ENCODE results near the gene RARS1.
"Not testable (repeated sequence)": the region's sequence is repeated elsewhere in the genome, so short reads cannot be mapped to it uniquely, and the experiment has no call there.

The RARS1 gene

GRCh38 chr5:168531987-168532864, 46.0 kb downstream of the RARS1 start:
- Histone ChIP-seq H3K27me3 (ENCODE audit: control insufficient read depth, insufficient read depth, low read length) (peaks cover 38% of the 10 kb centered on the region), H3K4me3 (ENCODE audit: low read length) (no peak overlapping the region), H3K9ac (ENCODE audit: low read length) (no peak overlapping the region), H3K36me3 (ENCODE audit: control insufficient read depth, insufficient read depth, low read length) (no peaks in the 10 kb centered on the region), H3K4me1 (ENCODE audit: control insufficient read depth, insufficient read depth, low read length) (peaks cover 3% of the 10 kb centered on the region), H3K9me3 (ENCODE audit: control insufficient read depth, low read length) (no peaks in the 10 kb centered on the region)

GRCh38 chr5:168534351-168534750, 48.1 kb downstream of the RARS1 start:
- H3K4me1 ChIP-seq (ENCODE audit: control insufficient read depth, insufficient read depth, low read length); H3K36me3 ChIP-seq (ENCODE audit: control insufficient read depth, insufficient read depth, low read length); H3K4me3 ChIP-seq (ENCODE audit: low read length); H3K9ac ChIP-seq (ENCODE audit: low read length); H3K9me3 ChIP-seq (ENCODE audit: control insufficient read depth, low read length): not testable (repeated sequence)
- peaks cover 24% of the 10 kb centered on the region for H3K27me3 ChIP-seq (ENCODE audit: control insufficient read depth, insufficient read depth, low read length)

GRCh38 chr5:168537176-168537575, 50.9 kb downstream of the RARS1 start:
- Histone ChIP-seq H3K27me3 (ENCODE audit: control insufficient read depth, insufficient read depth, low read length) (peaks cover 1% of the 10 kb centered on the region), H3K36me3 (ENCODE audit: control insufficient read depth, insufficient read depth, low read length) (no peaks in the 10 kb centered on the region), H3K4me3 (ENCODE audit: low read length) (no peak overlapping the region)

GRCh38 chr5:168549554-168549953, 63.3 kb downstream of the RARS1 start:
- Histone ChIP-seq H3K36me3 (ENCODE audit: control insufficient read depth, insufficient read depth, low read length) (no peaks in the 10 kb centered on the region), H3K4me3 (ENCODE audit: low read length) (no peak overlapping the region), H3K4me1 (ENCODE audit: control insufficient read depth, insufficient read depth, low read length) (no peaks in the 10 kb centered on the region), H3K9ac (ENCODE audit: low read length) (no peak overlapping the region), H3K27me3 (ENCODE audit: control insufficient read depth, insufficient read depth, low read length) (no peaks in the 10 kb centered on the region), H3K9me3 (ENCODE audit: control insufficient read depth, low read length) (no peaks in the 10 kb centered on the region)

More at GRCh38 chr5:168537176-168537575, 50.9 kb downstream of the RARS1 start:
- Histone ChIP-seq H3K4me1 (ENCODE audit: control insufficient read depth, insufficient read depth, low read length) (no peaks in the 10 kb centered on the region), H3K9ac (ENCODE audit: low read length) (no peak overlapping the region), H3K9me3 (ENCODE audit: control insufficient read depth, low read length) (no peaks in the 10 kb centered on the region)

GRCh38 chr5:168550656-168551055, 64.4 kb downstream of the RARS1 start:
- H3K4me3 ChIP-seq (ENCODE audit: low read length), result no peak overlapping the region

GRCh38 chr5:168552146-168552545, 65.9 kb downstream of the RARS1 start:
- H3K4me1 ChIP-seq (ENCODE audit: control insufficient read depth, insufficient read depth, low read length), result no peaks in the 10 kb centered on the region
- peaks cover 8% of the 10 kb centered on the region for H3K36me3 ChIP-seq (ENCODE audit: control insufficient read depth, insufficient read depth, low read length)
- H3K9ac ChIP-seq (ENCODE audit: low read length), result no peak overlapping the region
- H3K9me3 ChIP-seq (ENCODE audit: control insufficient read depth, low read length), result no peaks in the 10 kb centered on the region
- H3K4me3 ChIP-seq (ENCODE audit: low read length), result no peak overlapping the region
- no peaks in the 10 kb centered on the region for H3K27me3 ChIP-seq (ENCODE audit: control insufficient read depth, insufficient read depth, low read length)

More at GRCh38 chr5:168550656-168551055, 64.4 kb downstream of the RARS1 start:
- no peaks in the 10 kb centered on the region for H3K36me3 ChIP-seq (ENCODE audit: control insufficient read depth, insufficient read depth, low read length)
- H3K9me3 ChIP-seq (ENCODE audit: control insufficient read depth, low read length), result no peaks in the 10 kb centered on the region
- no peak overlapping the region for H3K9ac ChIP-seq (ENCODE audit: low read length)
- H3K27me3 ChIP-seq (ENCODE audit: control insufficient read depth, insufficient read depth, low read length), result no peaks in the 10 kb centered on the region
- H3K4me1 ChIP-seq (ENCODE audit: control insufficient read depth, insufficient read depth, low read length), result no peaks in the 10 kb centered on the region

GRCh38 chr5:168553377-168554130, 67.3 kb downstream of the RARS1 start:
- Histone ChIP-seq H3K9me3 (ENCODE audit: control insufficient read depth, low read length) (no peaks in the 10 kb centered on the region), H3K36me3 (ENCODE audit: control insufficient read depth, insufficient read depth, low read length) (peaks cover 14% of the 10 kb centered on the region), H3K4me3 (ENCODE audit: low read length) (no peak overlapping the region), H3K9ac (ENCODE audit: low read length) (no peak overlapping the region), H3K4me1 (ENCODE audit: control insufficient read depth, insufficient read depth, low read length) (no peaks in the 10 kb centered on the region), H3K27me3 (ENCODE audit: control insufficient read depth, insufficient read depth, low read length) (no peaks in the 10 kb centered on the region)

GRCh38 chr5:168557389-168557788, 71.1 kb downstream of the RARS1 start:
- H3K4me3 ChIP-seq (ENCODE audit: low read length), result no peak overlapping the region
- H3K36me3 ChIP-seq (ENCODE audit: control insufficient read depth, insufficient read depth, low read length), result peaks cover 16% of the 10 kb centered on the region
- H3K4me1 ChIP-seq (ENCODE audit: control insufficient read depth, insufficient read depth, low read length), result no peaks in the 10 kb centered on the region
- no peaks in the 10 kb centered on the region for H3K27me3 ChIP-seq (ENCODE audit: control insufficient read depth, insufficient read depth, low read length)
- H3K9me3 ChIP-seq (ENCODE audit: control insufficient read depth, low read length), result no peaks in the 10 kb centered on the region
- H3K9ac ChIP-seq (ENCODE audit: low read length), result no peak overlapping the region

- Histone ChIP-seq H3K27me3 (ENCODE audit: control insufficient read depth, insufficient read depth, low read length) (no peaks in the 10 kb centered on the region), H3K4me3 (ENCODE audit: low read length) (no peak overlapping the region), H3K9ac (ENCODE audit: low read length) (no peak overlapping the region), H3K9me3 (ENCODE audit: control insufficient read depth, low read length) (no peaks in the 10 kb centered on the region), H3K36me3 (ENCODE audit: control insufficient read depth, insufficient read depth, low read length) (peaks cover 7% of the 10 kb centered on the region), H3K4me1 (ENCODE audit: control insufficient read depth, insufficient read depth, low read length) (no peaks in the 10 kb centered on the region)
Measured at GRCh38 chr5:168562279-168562678, 76.0 kb downstream of the RARS1 start.

GRCh38 chr5:168563959-168564358, 77.7 kb downstream of the RARS1 start:
- H3K9ac ChIP-seq (ENCODE audit: low read length), result no peak overlapping the region
- H3K27me3 ChIP-seq (ENCODE audit: control insufficient read depth, insufficient read depth, low read length), result no peaks in the 10 kb centered on the region
- no peaks in the 10 kb centered on the region for H3K9me3 ChIP-seq (ENCODE audit: control insufficient read depth, low read length)
- H3K4me1 ChIP-seq (ENCODE audit: control insufficient read depth, insufficient read depth, low read length), result no peaks in the 10 kb centered on the region
- H3K36me3 ChIP-seq (ENCODE audit: control insufficient read depth, insufficient read depth, low read length), result no peaks in the 10 kb centered on the region
- H3K4me3 ChIP-seq (ENCODE audit: low read length), result no peak overlapping the region

- H3K4me3 ChIP-seq (ENCODE audit: low read length), result no peak overlapping the region
- H3K9me3 ChIP-seq (ENCODE audit: control insufficient read depth, low read length), result no peaks in the 10 kb centered on the region
- H3K4me1 ChIP-seq (ENCODE audit: control insufficient read depth, insufficient read depth, low read length), result no peaks in the 10 kb centered on the region
- H3K27me3 ChIP-seq (ENCODE audit: control insufficient read depth, insufficient read depth, low read length), result no peaks in the 10 kb centered on the region
- no peaks in the 10 kb centered on the region for H3K36me3 ChIP-seq (ENCODE audit: control insufficient read depth, insufficient read depth, low read length)
- H3K9ac ChIP-seq (ENCODE audit: low read length), result no peak overlapping the region
Measured at GRCh38 chr5:168568738-168569137, 82.5 kb downstream of the RARS1 start.

Data from mucosa of stomach (tissue), 1 donor.